ENCODE results near the gene TBC1D10A. TPM values are rescaled to one million over a fixed set of nuclear protein-coding genes. Genes with fewer than 3 reads are reported as not detected.

The TBC1D10A gene
- total RNA-seq, 4 donors from 2014 or later, result 27.9 to 72.2 (median 45.7) TPM

DNA sequence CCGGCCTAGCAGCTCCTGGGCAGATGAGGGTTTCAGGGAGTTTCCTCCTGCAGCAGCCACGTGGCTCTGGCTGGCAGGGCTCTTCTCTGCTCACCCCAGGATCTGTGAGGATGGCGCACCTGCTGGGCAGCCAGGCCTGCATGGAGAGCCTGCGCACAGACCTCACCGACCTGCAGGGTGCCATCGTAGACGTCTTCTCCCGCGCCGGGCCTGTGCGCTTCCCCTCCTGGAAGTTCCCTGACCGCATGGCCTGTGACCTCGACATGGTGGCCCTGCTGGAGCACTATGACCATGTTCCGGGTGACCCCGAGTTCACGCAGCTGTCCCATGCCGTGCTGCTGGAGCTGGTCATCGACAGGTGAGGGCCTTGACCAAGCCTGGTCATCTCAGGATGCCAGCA, 39.1 kb upstream of the TBC1D10A start:
- in situ Hi-C loops (cut with MboI; ENCODE audit: low pct_ligation_motif_present in 1 of 4, low pct_unique_long_range_greater_than_20kb in 1 of 4, low sequenced_read_pairs in 3 of 4) (loop anchor here in 1 of 4 donors (25.0 kb wide), 1 partner anchor 254 kb away; no protein-coding TSS in a partner anchor), intact Hi-C loops (cut with DNase I; ENCODE audit: low total_unique reads) (no loop called here)

DNA sequence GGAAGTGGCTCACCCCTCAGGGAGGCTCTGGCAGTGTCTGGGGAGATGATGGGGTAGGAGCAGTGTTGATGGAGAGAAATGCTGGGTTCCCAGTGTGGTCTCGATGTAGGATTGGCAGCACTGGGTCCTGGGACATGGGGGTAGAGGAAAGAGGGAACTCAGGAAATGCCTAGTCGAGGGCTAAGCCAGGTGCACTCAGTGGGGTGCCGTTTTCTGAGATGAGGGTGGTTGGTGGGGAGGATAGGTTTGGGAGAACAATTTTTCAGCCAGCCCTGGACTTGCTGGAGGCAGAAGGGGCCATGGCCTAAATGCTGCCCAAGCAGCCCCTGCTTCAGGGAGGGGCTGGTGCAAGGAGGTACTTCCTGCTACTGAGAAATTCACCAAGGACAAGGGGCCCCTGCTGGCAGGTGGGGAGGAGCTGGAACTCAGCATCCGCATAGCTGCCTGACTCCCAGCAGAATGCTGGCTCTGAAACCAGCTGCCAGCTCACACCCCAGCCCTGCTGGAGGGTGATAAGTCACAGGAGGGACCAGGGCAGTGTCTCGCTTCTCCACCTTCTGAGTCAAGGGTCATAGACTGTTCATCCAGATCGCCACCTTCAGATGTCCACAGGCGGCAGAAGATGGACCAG, 36.0 kb upstream of the TBC1D10A start:
- WGBS, 2 donors (ENCODE audit: low coverage in 1 of 2), result 78 to 83% methylated on average over 5 to 7 of the region's 7 CpGs
- in situ Hi-C loops (cut with MboI; ENCODE audit: low pct_ligation_motif_present in 1 of 4, low pct_unique_long_range_greater_than_20kb in 1 of 4, low sequenced_read_pairs in 3 of 4), result loop anchor here in 1 of 4 donors (25.0 kb wide), 1 partner anchor 250 kb away; no protein-coding TSS in a partner anchor
- DNase-seq, result no peak
- intact Hi-C loops (cut with DNase I; ENCODE audit: low total_unique reads), result no loop called here
- TF ChIP-seq EP300 (IDR thresholded peaks at IDR 0.05; ENCODE audit: low read depth) (no peak), POLR2A (IDR thresholded peaks at IDR 0.05) (no peak), CTCF (IDR thresholded peaks at IDR 0.05) (no peak), POLR2AphosphoS5 (IDR thresholded peaks at IDR 0.05) (no peak)
- Histone ChIP-seq H3K9me3 (no peaks in the 10 kb centered on the region), H3K36me3 (no peaks in the 10 kb centered on the region), H3K27ac (no peak overlapping the region), H3K27me3 (no peaks in the 10 kb centered on the region), H3K4me3 (no peak overlapping the region), H3K4me1 (peaks cover 0 to under 1% (median under 1%) of the 10 kb centered on the region in 4 donors)

More for the DNA sequence above, 39.1 kb upstream of the TBC1D10A start:
- no peaks in the 10 kb centered on the region for H3K4me1 ChIP-seq
- no peaks in the 10 kb centered on the region for H3K36me3 ChIP-seq
- no peak overlapping the region for H3K27ac ChIP-seq
- H3K9me3 ChIP-seq, result no peaks in the 10 kb centered on the region
- no peak overlapping the region for H3K4me3 ChIP-seq
- no peaks in the 10 kb centered on the region for H3K27me3 ChIP-seq
- no peak for DNase-seq
- WGBS, 2 donors (ENCODE audit: low coverage in 1 of 2), result 98% methylated on average over 15 of the region's 18 CpGs; no CpG with 5 or more reads in 1 of the 2 donors
- no peak for TF ChIP-seq CTCF (IDR thresholded peaks at IDR 0.05)
- TF ChIP-seq EP300 (IDR thresholded peaks at IDR 0.05; ENCODE audit: low read depth), result no peak
- no peak for TF ChIP-seq POLR2AphosphoS5 (IDR thresholded peaks at IDR 0.05)
- TF ChIP-seq POLR2A (IDR thresholded peaks at IDR 0.05), result no peak

GRCh38 chr22:30361916-30362650, 35.3 kb upstream of the TBC1D10A start:
- H3K9me3 ChIP-seq, result no peaks in the 10 kb centered on the region
- no peak for DNase-seq
- 84 to 86% methylated on average over 4 to 10 of the region's 10 CpGs for WGBS, 2 donors (ENCODE audit: low coverage in 1 of 2)
- H3K27me3 ChIP-seq, result no peaks in the 10 kb centered on the region
- intact Hi-C loops (cut with DNase I; ENCODE audit: low total_unique reads), result no loop called here
- no peak overlapping the region for H3K27ac ChIP-seq
- no peak overlapping the region for H3K4me3 ChIP-seq
- TF ChIP-seq POLR2AphosphoS5 (IDR thresholded peaks at IDR 0.05), result no peak
- no peak for TF ChIP-seq CTCF (IDR thresholded peaks at IDR 0.05)
- TF ChIP-seq EP300 (IDR thresholded peaks at IDR 0.05; ENCODE audit: low read depth), result no peak
- TF ChIP-seq POLR2A (IDR thresholded peaks at IDR 0.05), result no peak
- H3K36me3 ChIP-seq, result no peaks in the 10 kb centered on the region
- in situ Hi-C loops (cut with MboI; ENCODE audit: low pct_ligation_motif_present in 1 of 4, low pct_unique_long_range_greater_than_20kb in 1 of 4, low sequenced_read_pairs in 3 of 4), result loop anchor here in 1 of 4 donors (25.0 kb wide), 1 partner anchor 250 kb away; no protein-coding TSS in a partner anchor
- peaks cover 0 to 7% (median 6%) of the 10 kb centered on the region in 4 donors for H3K4me1 ChIP-seq

DNA sequence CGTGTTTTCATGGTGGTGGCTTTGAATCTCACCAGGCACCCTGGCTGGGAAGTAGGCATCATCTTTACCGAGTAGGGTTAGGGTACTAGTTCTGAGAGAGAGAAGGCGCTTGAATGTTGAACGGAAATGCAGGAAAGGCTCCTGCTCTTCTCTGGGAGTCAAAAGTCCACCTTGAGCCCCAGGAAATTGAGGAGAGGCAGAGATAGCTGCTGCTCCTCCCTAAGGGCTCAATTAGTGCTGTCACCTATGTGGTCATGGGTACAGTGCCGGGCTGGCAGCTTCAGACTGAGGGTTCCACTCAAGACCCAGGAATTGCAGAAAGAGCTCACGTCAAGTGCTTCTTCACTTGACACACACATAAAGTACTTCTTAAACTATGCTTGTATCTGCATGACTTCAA, 31.8 kb upstream of the TBC1D10A start:
- no peaks in the 10 kb centered on the region for H3K36me3 ChIP-seq
- no peaks in the 10 kb centered on the region for H3K9me3 ChIP-seq
- H3K4me3 ChIP-seq, result no peak overlapping the region
- 86 to 96% methylated on average over 2 to 6 of the region's 6 CpGs for WGBS, 2 donors (ENCODE audit: low coverage in 1 of 2)
- H3K4me1 ChIP-seq, result peaks cover 15 to 33% (median 25%) of the 10 kb centered on the region in 4 donors
- H3K27ac ChIP-seq, result no peak overlapping the region
- no peaks in the 10 kb centered on the region for H3K27me3 ChIP-seq
- in situ Hi-C loops (cut with MboI; ENCODE audit: low pct_ligation_motif_present in 1 of 4, low pct_unique_long_range_greater_than_20kb in 1 of 4, low sequenced_read_pairs in 3 of 4) (loop anchor here in 1 of 4 donors (25.0 kb wide), 1 partner anchor 246 kb away; no protein-coding TSS in a partner anchor), intact Hi-C loops (cut with DNase I; ENCODE audit: low total_unique reads) (loop anchor here (10.0 kb wide), 1 partner anchor 94 kb away; the partner anchor contains the start of gene OSM)
- TF ChIP-seq CTCF (IDR thresholded peaks at IDR 0.05), result no peak
- no peak for TF ChIP-seq POLR2AphosphoS5 (IDR thresholded peaks at IDR 0.05)
- no peak for TF ChIP-seq EP300 (IDR thresholded peaks at IDR 0.05; ENCODE audit: low read depth)
- no peak for TF ChIP-seq POLR2A (IDR thresholded peaks at IDR 0.05)
- DNase-seq, result no peak
